Mesenteric fat pad (tissue), 1 donor: ENCODE results near the gene GARS1. TPM values are rescaled to one million over a fixed set of nuclear protein-coding genes. Genes with fewer than 3 reads are reported as not detected.
"Not testable (repeated sequence)": the region's sequence is repeated elsewhere in the genome, so short reads cannot be mapped to it uniquely, and the experiment has no call there.

Source experiments
- DNase-seq: peaks from one replicate; pipeline ENCODE4 v3.0.0-alpha.2; 2020; ENCODE audit warnings: low spot score
- total RNA-seq: library from RNA; stranded (reverse); fragmentation: NEBNext Ultra II Directional; extraction: Animal tissue kit (Norgen Biotek cat#: 25700); gene quantifications from one replicate; pipeline ENCODE4 v1.2.1, GENCODE V29; 2021
- donor health status: DM: yes; HTN: yes; CAD: no.

Gene GARS1
- total RNA-seq, 1 donor from 2014 or later: 126 TPM

DNA sequence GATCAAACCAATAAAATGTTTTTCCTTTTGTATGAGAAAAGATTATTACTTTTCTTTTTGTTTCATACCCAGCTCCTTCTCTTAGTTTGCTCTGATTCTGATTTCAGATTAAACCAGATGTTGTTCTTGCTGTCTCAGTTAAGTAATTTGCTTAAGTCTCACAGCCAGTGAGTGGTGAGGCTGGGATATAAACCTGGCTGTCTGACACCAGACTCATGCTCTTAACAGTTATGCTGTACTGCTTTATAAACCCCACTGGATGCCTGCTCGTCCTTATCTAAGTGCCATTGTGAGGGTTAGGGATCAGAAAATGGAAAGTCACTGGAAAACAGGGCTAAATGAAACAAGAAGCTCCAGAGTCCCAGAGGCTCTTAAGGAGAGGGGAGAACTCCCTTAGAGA is 24.3 kb downstream of the GARS1 start:
- no peak for DNase-seq

DNA sequence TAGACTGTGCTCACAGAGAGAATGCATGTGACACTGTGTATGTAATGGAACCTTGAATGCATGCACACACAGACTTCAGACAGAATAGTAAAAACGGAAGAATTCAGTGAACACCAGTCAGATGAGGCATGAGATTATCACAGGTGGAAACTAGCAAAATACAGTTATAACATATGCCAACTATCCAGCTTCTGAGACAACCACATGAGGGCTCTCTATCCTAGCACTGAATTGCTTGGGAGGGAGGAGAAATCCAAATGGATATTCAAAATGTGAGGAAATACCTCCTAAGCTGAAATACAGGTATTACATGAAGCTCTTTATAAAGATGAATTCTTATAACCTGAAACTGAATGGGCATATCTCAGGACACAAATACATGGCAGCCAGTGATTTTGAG is 30.6 kb downstream of the GARS1 start:
- no peak for DNase-seq

DNA sequence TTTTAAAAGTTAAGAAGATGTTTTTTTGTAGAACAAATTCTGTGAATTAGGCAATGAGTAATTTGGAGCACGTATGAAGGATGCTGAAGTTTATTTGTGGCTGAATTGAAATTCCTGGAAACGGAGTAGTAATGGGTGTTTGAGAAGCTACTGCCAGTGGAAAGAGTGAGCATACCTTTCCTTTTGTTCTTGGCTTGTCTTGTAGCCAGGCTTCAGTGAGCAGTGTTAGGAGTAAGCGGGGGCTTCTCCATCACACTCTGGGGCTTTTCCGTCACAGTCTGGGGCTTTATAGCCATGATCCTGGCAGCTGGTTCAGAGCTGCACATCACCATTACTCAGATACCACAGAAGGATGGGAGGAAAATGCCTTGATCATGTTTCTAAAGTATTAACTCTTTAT is 32.3 kb downstream of the GARS1 start:
- no peak for DNase-seq

DNA sequence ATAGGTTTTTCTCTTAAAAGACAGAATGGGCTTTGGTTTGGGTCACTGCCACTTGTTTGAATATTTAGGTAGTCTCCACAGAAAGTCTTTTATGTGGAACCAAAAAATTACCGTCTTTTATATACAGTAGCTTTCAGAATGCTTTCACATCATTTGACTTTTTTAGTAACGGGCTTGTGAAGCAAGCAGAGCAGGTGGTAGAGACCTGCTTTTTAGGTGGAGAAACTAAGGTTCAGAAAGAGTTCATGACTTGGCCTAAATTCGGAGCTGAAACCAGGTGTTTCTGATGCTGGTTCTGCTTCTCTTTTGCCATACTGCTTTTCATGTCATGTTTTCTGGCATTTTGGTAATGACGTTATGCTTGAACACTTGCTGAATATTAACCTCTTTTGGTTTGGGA is 36.3 kb downstream of the GARS1 start:
- DNase-seq: no peak

DNA sequence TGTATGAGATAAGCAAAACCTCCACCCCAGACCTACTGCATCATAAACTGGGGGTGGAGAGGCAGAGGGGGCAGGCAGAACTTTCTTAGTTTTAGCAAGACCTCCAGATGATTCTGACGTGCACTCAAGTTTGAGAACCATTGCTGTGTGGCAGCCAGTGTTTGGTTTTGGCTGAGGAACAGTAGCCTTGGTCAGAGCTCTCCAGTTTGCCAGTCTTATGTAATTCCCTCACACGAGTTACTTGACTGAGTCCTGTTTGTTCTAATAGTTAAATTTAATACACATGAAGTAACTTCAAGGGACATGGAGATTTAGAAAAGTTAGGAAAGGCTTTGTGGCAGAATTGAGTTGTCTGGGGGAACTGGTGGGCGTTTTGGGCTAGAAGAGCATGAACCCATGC is 38.5 kb downstream of the GARS1 start:
- no peak for DNase-seq

DNA sequence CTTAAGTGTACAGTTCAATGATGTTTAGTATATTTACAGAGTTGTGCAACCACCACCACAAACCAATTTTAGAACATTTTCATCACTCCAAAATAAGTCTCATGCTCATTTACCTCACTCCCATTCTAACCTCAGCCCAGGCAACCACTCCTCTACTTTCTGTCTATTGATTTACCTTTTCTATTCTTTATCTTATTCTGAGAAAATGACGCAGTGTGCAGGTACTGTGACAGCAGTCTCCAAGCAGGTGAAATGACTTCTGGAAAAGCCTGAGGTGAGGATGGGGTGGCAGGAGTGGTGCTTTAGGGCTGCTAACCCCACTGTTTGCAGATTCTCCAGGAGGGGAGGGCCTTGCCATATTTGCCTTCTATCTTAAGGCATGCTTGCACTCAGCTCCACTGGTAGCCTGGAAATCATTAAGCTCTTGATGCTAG is 39.5 kb downstream of the GARS1 start:
- DNase-seq: no peak

DNA sequence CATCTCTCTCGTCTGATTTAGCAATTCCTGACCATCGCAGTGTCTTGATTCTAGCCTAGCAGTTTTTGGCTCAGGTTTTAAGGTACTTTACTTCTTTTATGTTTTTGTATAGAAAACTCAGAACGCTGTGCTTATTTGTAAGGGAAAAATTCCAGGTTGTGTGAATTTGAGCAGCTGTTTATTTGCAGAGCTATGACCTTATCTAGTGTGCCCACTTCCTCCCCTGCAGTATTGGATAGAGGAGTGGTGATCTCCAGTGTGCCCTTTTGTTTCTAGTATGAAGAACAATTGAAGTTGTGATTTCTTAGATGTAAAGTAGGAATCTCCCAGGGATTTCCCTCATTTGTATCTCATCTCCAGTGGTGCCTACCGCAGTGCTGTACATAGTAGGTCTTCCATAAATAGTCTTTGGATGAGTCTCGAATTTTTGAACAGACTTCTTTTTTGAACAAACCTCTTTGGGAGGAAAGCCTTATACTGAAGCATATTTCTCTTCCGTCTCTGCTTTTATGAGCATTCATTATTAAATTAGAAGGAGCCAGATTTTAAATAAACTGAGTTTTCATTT is 40.0 kb downstream of the GARS1 start:
- DNase-seq: no peak

DNA sequence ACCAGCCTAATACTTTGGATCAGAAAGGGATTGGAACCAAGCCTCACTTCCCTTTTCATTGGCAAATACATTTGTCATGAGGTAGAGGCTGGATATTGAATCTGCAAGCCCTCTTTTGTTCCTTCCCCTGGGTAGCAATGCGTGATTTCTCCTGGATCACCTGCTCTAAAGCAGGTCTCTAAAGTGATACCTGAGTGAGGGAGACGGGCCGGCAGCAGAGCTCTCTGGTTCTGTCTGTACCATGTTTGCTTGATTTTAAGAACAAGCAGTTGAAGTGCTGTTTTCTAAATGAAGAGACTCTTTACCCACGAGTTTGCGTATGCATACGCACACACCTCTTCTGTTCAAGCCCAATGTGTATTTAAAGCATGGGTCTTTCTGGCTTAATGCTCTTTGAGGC is 41.1 kb downstream of the GARS1 start:
- no peak for DNase-seq

DNA sequence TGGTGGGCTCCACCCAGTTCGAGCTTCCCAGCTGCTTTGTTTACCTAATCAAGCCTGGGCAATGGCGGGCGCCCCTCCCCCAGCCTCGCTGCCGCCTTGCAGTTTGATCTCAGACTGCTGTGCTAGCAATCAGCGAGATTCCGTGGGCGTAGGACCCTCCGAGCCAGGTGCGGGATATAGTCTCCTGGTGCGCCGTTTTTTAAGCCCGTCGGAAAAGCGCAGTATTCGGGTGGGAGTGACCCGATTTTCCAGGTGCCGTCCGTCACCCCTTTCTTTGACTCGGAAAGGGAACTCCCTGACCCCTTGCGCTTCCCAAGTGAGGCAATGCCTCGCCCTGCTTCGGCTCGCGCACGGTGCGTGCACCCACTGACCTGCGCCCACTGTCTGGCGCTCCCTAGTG is 47.6 kb downstream of the GARS1 start:
- DNase-seq: not testable (repeated sequence)

DNA sequence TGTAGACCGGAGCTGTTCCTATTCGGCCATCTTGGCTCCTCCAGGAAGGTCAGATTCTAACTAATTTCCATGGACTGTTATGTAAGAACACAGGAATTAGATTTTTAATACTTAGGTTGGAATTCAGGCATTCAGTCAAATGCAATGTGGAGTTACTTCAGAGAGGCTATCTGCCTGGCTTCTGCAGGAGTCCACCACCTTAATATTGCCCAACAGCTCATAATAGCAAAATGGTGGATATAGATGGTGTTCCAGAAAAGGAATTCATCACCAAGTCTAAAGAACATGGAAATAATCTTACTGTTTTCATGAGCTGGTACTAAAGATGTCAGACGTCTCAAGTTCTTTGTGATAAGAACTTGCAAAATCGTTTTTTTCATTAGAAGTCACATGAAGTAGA is 48.1 kb downstream of the GARS1 start:
- DNase-seq: no peak

DNA sequence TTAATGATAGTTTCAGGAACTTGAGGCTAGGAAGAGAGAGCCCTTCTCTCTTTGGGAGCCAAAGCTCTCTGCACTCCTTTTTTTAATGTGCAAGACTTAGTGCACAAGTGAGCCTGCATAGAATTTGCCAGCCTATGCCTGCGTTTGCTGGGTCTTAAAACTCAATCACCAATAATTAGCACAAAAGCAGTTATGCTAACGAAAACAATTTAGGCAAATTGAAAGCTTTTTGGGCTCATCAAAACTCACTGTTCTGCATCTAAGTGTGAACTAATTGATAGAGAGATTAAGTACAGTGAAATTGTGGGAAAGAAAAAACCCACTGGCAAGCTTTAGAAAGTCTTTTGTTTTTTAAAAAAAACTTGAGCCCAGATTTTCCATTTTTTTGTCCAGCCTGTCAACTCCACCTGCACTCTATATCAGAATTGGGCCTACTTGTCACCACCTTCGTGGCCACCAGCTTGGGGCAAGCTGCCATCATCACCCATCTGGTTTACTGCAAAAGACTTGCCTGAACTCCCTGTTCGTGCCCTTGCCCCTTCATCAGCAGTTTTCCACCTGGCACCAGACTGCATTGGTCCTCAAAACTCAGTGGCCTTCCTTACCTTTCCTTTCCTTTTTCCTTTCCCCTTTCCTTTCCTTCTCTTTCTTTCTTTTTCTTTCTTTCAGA is 49.7 kb downstream of the GARS1 start:
- no peak for DNase-seq

DNA sequence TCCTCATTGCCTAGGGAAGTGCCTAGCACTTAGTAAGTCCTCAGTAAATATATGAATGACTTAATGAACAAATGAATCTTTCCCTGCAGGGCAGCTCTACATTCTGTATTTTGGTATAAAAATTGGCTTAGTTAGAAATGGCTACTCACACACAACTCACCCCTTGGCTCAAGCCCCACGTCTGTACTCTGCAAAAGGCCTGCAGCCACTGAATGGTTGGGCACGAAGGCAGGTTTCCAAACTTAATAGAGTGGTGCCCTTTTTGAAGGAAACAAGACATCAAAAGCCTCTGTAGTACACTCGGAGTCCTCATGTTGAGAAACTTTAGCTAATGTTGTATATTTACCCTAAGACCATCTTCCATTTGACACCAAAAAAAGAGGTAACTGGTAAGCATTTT is 51.0 kb downstream of the GARS1 start:
- no peak for DNase-seq

DNA sequence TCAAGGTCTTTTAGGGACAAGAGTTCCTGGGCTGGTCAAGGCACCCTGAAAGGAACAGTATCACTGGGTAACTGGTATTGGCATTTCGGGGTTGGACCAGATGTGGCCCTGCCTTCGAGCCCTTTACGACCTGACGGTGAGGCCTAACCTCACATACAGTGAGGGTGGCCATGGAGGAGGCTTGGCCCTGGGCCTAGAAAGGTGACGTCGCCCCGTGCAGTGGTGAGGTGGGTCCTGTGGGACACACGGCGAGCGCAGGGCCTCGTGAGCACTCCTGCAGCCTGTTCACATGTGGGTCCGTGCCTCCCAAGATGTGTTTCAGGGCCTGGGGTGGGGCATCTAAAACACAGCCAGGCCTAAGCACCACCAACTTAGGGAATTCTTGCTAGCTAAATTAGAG is 51.5 kb downstream of the GARS1 start:
- no peak for DNase-seq

DNA sequence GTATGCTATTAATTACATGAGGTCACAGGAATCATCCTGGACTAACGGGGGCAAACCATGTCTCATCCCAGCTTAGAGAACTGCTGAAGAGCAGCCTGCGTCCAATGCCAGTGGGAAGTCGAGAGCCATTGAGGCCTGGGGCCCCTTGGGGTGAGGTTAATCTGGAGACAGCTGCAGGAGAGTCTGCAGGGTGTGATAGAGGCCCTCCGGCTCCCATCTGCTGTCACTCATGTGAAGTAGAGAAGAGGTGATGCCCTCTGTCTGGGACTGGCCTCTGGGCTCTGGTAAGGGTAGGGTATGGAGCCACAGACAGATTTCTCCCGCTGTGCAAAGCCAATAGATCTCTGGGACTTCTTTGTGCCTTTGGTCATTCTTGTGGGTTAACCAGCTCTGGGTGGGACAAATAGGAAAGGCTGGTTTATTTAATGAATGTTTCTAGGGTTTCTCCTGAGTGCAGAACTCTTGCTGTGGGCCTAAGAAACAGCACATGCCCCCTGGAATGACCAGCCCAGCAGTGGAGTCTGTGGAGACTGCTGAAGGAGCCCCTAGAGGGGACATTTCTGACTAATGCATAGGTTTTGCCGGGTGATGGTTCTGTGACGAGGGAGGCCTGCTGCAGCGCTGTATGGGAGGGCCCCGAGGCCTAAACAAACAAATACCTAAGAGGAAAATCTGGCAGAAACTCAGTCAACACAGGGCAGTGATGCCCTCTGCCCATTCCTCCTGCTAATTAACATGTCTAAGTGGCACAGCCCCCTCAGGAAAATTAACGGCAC is 53.1 kb downstream of the GARS1 start:
- no peak for DNase-seq

DNA sequence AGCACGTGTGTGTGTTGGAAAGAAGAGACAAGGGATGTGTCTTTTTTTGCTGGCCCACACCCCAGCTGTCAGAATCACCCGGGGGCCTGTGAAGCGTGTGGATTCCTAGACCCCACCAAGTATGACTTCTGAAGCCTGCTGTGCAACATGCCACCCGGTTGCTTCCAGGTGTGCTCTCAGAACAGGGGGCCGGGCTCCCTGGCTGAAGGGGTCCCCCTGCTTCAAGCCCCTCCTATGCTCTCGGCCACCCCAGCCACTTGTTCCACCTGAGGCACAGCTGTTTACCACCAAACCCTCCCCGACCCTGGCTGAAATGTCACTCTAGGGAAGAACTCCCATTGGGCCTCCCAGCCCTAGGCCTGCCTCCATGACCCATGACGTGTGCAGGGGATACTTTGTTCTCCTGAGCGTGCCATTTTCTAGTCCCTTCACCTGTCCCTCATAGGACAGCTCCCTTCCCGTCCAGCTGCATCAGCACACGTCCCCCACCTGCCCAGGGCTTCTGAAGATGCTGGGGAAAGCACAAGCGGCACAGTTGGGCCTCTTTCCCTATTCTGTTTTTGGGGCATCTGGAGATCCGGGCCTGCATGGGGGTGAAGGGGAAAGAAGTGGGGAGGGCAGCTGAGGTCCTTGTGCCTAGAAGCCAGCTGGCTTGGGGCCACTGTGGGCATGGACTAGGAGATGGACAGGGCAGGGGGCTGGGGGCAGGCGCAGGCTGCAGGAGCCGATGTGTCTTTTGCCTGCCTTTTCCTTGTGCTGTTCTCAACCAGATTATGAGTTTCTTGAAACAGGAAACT is 54.3 kb downstream of the GARS1 start:
- DNase-seq: peak; percentile 55

DNA sequence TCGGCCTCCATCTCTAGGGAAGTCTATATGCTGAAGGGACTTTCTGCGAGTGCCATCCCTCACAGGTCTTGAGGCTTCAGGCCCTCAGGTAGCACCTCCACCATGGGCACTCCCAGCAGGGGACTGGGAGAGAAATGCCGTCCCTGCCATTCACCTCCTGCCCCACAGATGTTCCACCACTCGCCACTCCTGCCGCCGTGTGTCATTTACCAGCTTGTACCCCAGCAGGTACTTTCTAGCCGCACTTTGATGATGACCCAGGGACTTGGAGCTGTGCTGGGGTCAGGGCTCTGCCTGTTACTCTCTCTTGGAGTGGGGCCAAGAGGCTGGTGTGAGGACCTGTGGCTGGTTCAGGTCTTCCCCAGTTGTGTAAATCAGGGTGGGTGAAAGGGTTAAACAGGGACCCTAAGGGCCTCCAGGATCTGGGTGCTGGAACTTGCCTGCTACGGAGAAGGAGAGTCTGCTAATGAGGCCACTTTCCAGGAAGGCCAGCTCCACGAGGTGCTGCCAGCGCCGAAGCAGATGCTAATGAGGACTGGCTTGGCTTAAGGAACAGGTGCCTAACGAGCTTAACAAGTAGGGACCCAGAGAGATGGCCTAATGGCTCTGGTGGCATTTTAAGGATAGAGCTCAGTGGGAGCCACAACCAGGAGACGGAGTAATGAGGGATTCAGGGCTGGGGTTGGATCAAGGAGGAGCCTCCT is 55.2 kb downstream of the GARS1 start:
- peak; percentile 84 for DNase-seq

DNA sequence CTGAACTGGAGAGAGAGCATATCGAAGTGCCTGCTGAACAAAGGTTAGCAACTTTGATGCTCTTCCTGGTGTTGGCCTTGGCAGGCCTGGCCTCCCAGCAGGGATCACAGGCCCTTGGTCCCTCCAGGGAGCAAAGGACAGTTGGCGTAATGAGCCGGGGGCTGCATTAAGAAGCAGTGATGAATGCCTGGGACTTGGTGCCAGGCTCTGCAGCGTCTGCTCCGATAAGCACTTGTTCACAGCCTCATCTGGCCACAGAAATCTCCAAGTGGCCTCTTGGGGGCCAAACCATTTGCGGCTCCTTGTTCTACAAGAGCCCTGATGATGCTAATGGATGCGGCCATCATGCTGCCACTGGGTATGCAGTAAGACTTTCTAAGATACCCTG is 55.7 kb downstream of the GARS1 start:
- DNase-seq: peak; percentile 37

DNA sequence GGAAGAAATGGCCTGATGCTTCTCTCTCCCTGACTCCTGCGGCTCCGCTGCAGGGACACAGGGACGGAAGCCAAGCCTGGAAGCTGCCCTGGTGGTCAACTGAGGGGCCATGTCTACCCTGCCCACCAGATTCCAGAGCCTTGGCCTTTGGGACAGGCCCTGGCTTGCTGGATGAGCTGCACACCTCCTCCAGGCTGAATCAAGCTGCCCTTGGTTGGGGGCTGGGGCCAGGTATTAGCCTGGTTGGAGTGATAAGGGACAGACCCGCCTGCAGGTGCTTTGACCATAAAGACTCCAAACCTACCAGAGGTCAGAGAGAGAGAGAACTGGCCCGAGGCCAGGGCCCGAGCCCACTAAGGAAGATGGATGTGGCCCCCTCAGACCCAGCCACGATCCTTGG is 57.5 kb downstream of the GARS1 start:
- peak; percentile 69 for DNase-seq

DNA sequence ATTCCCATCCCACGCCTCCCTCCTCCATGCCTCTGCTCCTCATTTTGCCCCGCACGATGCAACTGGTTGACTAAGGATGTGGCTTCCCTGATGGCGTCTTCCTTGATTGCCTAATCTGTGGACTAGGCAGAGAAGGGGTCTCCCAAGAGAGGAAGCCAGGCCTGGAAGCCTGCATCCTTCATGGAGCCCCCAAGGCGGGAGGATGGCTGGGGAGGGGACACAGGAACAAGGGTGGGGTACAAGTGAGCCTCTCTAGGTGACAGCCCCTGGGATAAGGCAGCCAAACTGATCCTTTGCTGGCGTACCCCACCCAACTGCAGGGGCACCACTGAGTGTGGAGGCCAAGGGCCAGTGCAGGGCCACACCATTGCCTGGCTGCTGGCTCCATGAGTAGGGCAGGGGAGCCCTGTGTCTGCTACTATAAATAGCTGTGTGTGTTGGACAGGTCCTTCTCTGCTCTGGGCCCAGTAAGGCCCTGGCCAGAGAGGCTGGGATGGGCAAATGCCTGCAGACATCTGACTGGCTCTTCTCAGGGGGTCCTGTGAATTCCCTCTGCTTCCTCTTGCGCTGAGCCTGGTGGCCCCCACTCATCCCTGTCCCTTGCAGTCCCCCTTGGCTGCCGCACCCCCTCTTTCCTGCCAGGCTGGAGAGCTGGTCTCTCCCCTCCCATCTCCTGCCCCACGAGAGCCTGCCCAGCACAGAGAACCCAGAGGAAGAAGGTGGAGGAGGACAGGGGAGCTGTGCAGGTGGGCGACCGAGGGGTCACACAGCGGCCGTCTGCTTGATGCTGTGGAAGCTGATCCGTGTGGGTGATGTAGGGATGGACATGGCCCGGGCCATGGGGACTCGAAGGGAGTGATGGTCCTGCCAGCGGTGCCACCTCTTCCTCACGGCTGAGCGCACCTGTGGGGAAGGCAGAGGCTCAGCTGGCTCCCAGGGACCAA is 58.3 kb downstream of the GARS1 start:
- peak; percentile 85 for DNase-seq
